HEK293 (cell line): Measurements from ENCODE around the gene NFKBIE.

Experiments
- BCL6B ChIP-seq: fragments of 450-650 bp; formaldehyde crosslinking; IDR thresholded peaks from 2 replicates; pipeline ENCODE4 v1.5.1; 2017; ENCODE audit warnings: missing biosample characterization, missing genetic modification characterization
- ELK4 ChIP-seq: IDR thresholded peaks from 2 replicates; pipeline ENCODE4 v1.6.1; 2011; ENCODE audit warnings: mild to moderate bottlenecking, low read depth, low read length, borderline replicate concordance
- GLI2 ChIP-seq: fragments of 450-650 bp; formaldehyde crosslinking; IDR thresholded peaks from 2 replicates; pipeline ENCODE4; 2017; ENCODE audit warnings: missing biosample characterization, missing genetic modification characterization, low read depth, borderline replicate concordance
- HIC1 ChIP-seq: fragments of 450-650 bp; formaldehyde crosslinking; IDR thresholded peaks from 2 replicates; pipeline ENCODE4 v1.5.1; 2016; ENCODE audit warnings: missing biosample characterization, missing genetic modification characterization
- INSM2 ChIP-seq: fragments of 450-650 bp; formaldehyde crosslinking; IDR thresholded peaks from 2 replicates; pipeline ENCODE4 v1.5.1; 2016; ENCODE audit warnings: missing biosample characterization, missing genetic modification characterization
- MEIS1 ChIP-seq: sonication (generic); formaldehyde crosslinking; IDR thresholded peaks from 2 replicates; pipeline ENCODE4 v1.8.1; 2022; ENCODE audit warnings: missing genetic modification reagents, mild to moderate bottlenecking, borderline replicate concordance
- MZF1 ChIP-seq: fragments of 450-650 bp; formaldehyde crosslinking; IDR thresholded peaks from 2 replicates; pipeline ENCODE4 v1.5.1; 2017; ENCODE audit warnings: missing biosample characterization, missing genetic modification characterization, borderline replicate concordance
- PATZ1 ChIP-seq: fragments of 450-650 bp; formaldehyde crosslinking; IDR thresholded peaks from 2 replicates; pipeline ENCODE4 v1.5.1; 2016; ENCODE audit warnings: missing biosample characterization, missing genetic modification characterization
- REPIN1 ChIP-seq: fragments of 450-650 bp; formaldehyde crosslinking; IDR thresholded peaks from 2 replicates; pipeline ENCODE4 v1.5.1; 2017; ENCODE audit warnings: missing biosample characterization, missing genetic modification characterization, low read depth
- SCRT1 ChIP-seq: fragments of 450-650 bp; formaldehyde crosslinking; IDR thresholded peaks from 2 replicates; pipeline ENCODE4 v1.5.1; 2016; ENCODE audit warnings: missing biosample characterization, missing genetic modification characterization, borderline replicate concordance
- ZBTB20 ChIP-seq: fragments of 450-650 bp; formaldehyde crosslinking; IDR thresholded peaks from 2 replicates; pipeline ENCODE4 v1.5.1; 2016; ENCODE audit warnings: missing biosample characterization, missing genetic modification characterization
- ZBTB21 ChIP-seq: fragments of 450-650 bp; formaldehyde crosslinking; IDR thresholded peaks from 2 replicates; pipeline ENCODE4 v1.5.1; 2017; ENCODE audit warnings: missing biosample characterization, missing genetic modification characterization
- ZBTB48 ChIP-seq: fragments of 450-650 bp; formaldehyde crosslinking; IDR thresholded peaks from 2 replicates; pipeline ENCODE4 v1.5.1; 2016; ENCODE audit warnings: missing biosample characterization, missing genetic modification characterization
- ZNF10 ChIP-seq: fragments of 450-650 bp; formaldehyde crosslinking; IDR thresholded peaks from 2 replicates; pipeline ENCODE4 v1.5.1; 2017; ENCODE audit warnings: missing biosample characterization, missing genetic modification characterization
- ZNF133 ChIP-seq: fragments of 450-650 bp; formaldehyde crosslinking; IDR thresholded peaks from 2 replicates; pipeline ENCODE4 v1.5.1; 2016; ENCODE audit warnings: missing biosample characterization, missing genetic modification characterization
- ZNF19 ChIP-seq: fragments of 450-650 bp; formaldehyde crosslinking; IDR thresholded peaks from 2 replicates; pipeline ENCODE4; 2016; ENCODE audit warnings: missing biosample characterization, missing genetic modification characterization, low read depth
- ZNF221 ChIP-seq: fragments of 450-650 bp; formaldehyde crosslinking; IDR thresholded peaks from 2 replicates; pipeline ENCODE4 v1.5.1; 2017; ENCODE audit warnings: missing biosample characterization, missing genetic modification characterization, borderline replicate concordance
- ZNF223 ChIP-seq: fragments of 450-650 bp; formaldehyde crosslinking; IDR thresholded peaks from 2 replicates; pipeline ENCODE4 v1.5.1; 2016; ENCODE audit warnings: missing biosample characterization, missing genetic modification characterization
- ZNF266 ChIP-seq: fragments of 450-650 bp; formaldehyde crosslinking; IDR thresholded peaks from 2 replicates; pipeline ENCODE4 v1.5.1; 2016; ENCODE audit warnings: missing biosample characterization, missing genetic modification characterization, low read depth
- ZNF274 ChIP-seq, 2 experiments: fragments of 200-500 bp in 1 of 2; fragments of 450-650 bp in 1 of 2; sonication (Bioruptor generic) in 1 of 2; formaldehyde crosslinking in 1 of 2; IDR thresholded peaks; 2 replicates each; pipeline versions ENCODE4 v1.5.1 to v1.6.1; 2014 to 2016; ENCODE audit warnings: borderline replicate concordance in 1 of 2, inconsistent platforms in 1 of 2, low read length in 1 of 2, missing biosample characterization in 1 of 2, missing genetic modification characterization in 1 of 2
- ZNF354C ChIP-seq: fragments of 450-650 bp; formaldehyde crosslinking; IDR thresholded peaks from 2 replicates; pipeline ENCODE4 v1.5.1; 2016; ENCODE audit warnings: missing biosample characterization, missing genetic modification characterization, low read depth, borderline replicate concordance
- ZNF473 ChIP-seq: fragments of 450-650 bp; formaldehyde crosslinking; IDR thresholded peaks from 2 replicates; pipeline ENCODE4 v1.5.1; 2017; ENCODE audit warnings: missing biosample characterization, missing genetic modification characterization
- ZNF48 ChIP-seq: fragments of 450-650 bp; formaldehyde crosslinking; IDR thresholded peaks from 2 replicates; pipeline ENCODE4 v1.5.1; 2016; ENCODE audit warnings: missing biosample characterization, missing genetic modification characterization
- ZNF488 ChIP-seq: fragments of 450-650 bp; formaldehyde crosslinking; IDR thresholded peaks from 2 replicates; pipeline ENCODE4 v1.5.1; 2016; ENCODE audit warnings: missing biosample characterization, missing genetic modification characterization
- ZNF544 ChIP-seq: fragments of 450-650 bp; formaldehyde crosslinking; IDR thresholded peaks from 2 replicates; pipeline ENCODE4 v1.5.0; 2017; ENCODE audit warnings: missing biosample characterization, missing genetic modification characterization
- ZNF596 ChIP-seq: fragments of 450-650 bp; IDR thresholded peaks from 2 replicates; pipeline ENCODE4 v1.5.0; 2018; ENCODE audit warnings: missing biosample characterization, mild to moderate bottlenecking, missing genetic modification characterization, moderate library complexity
- ZNF621 ChIP-seq: fragments of 450-650 bp; formaldehyde crosslinking; IDR thresholded peaks from 2 replicates; pipeline ENCODE4 v1.5.1; 2017; ENCODE audit warnings: missing biosample characterization, missing genetic modification characterization
- ZNF654 ChIP-seq: fragments of 450-650 bp; formaldehyde crosslinking; IDR thresholded peaks from 2 replicates; pipeline ENCODE4 v1.5.1; 2016; ENCODE audit warnings: low read depth, missing biosample characterization, missing genetic modification characterization
- ZNF677 ChIP-seq: fragments of 450-650 bp; IDR thresholded peaks from 2 replicates; pipeline ENCODE4 v1.5.0; 2018; ENCODE audit warnings: missing biosample characterization, mild to moderate bottlenecking, missing genetic modification characterization, moderate library complexity
- ZXDB ChIP-seq: fragments of 450-650 bp; formaldehyde crosslinking; IDR thresholded peaks from 2 replicates; pipeline ENCODE4 v1.5.1; 2016; ENCODE audit warnings: missing biosample characterization, missing genetic modification characterization

The NFKBIE gene

GRCh38 chr6:44246663-44247337 is 18.6 kb downstream of the NFKBIE start, which contains the start of gene HSP90AB1 (continued):
- TF ChIP-seq ZNF19 (tag by site-specific recombination) (no peak), ZNF274 (IDR thresholded peaks at IDR 0.05; ENCODE audit: low read length) (no peak), ZNF274 (tag by site-specific recombination; IDR thresholded peaks at IDR 0.05; ENCODE audit: borderline replicate concordance) (no peak), ZBTB21 (tag by site-specific recombination) (peak; percentile 94), ZNF266 (tag by site-specific recombination) (no peak), ZNF48 (tag by site-specific recombination) (no peak), ZNF221 (tag by site-specific recombination) (no peak), ZNF354C (tag by site-specific recombination) (no peak), SCRT1 (tag by site-specific recombination) (no peak), MZF1 (tag by site-specific recombination) (no peak), GLI2 (no peak; the same call in 1 of the 2 replicates), ZXDB (no peak; the same call in 1 of the 2 replicates), ZNF654 (tag by site-specific recombination) (no peak), ZNF677 (no peak), ZNF223 (tag by site-specific recombination) (no peak), MEIS1 (CRISPR knock-in tag) (no peak), ZNF596 (tag by site-specific recombination) (no peak), HIC1 (tag by site-specific recombination) (no peak), ZBTB20 (tag by site-specific recombination) (peak; percentile 31; the same call in 1 of the 2 replicates), ZNF10 (no peak; the same call in 1 of the 2 replicates), BCL6B (tag by site-specific recombination) (no peak), REPIN1 (tag by site-specific recombination) (peak; percentile 70; the same call in 1 of the 2 replicates), ZNF133 (tag by site-specific recombination) (0 out of 2 replicates have a peak, but pooled peaks have one; percentile 35), ZNF544 (no peak), PATZ1 (tag by site-specific recombination) (no peak; the same call in none of the 2 replicates), ZNF621 (no peak), ZNF488 (tag by site-specific recombination) (0 out of 2 replicates have a peak, but pooled peaks have one; percentile 40), ZBTB48 (0 out of 2 replicates have a peak, but pooled peaks have one; percentile 29), ZNF473 (tag by site-specific recombination) (no peak), ELK4 (no peak), INSM2 (tag by site-specific recombination) (peak; percentile 72)
